Heart left ventricle (tissue), 16 donors: ENCODE results near the gene SEC11C. TPM values are rescaled to one million over a fixed set of nuclear protein-coding genes. Genes with fewer than 3 reads are reported as not detected.

Experiments used
- ATAC-seq, 4 donors: fragments of 200-7000 bp; cut with Tn5 transposase; one replicate each; pipeline ENCODE4 v1.9.1; 2020 to 2022; ENCODE audit warnings: moderate library complexity in 4 of 4, mild to moderate bottlenecking in 3 of 4, moderate number of reproducible peaks in 1 of 4
- DNase-seq, 5 donors: peaks; one replicate each; pipeline ENCODE4 v3.0.0-alpha.2; 2020
- H3K27ac ChIP-seq, 12 donors: fragments of 200-600 bp; sonication (generic) in 4 of 12; one replicate each; pipeline versions ENCODE4 v1.5.0 to v1.8.0; 2016 to 2022; ENCODE audit warnings: mild to moderate bottlenecking in 2 of 12
- H3K27me3 ChIP-seq, 9 donors: fragments of 200-600 bp; sonication (generic) in 2 of 9; one replicate each; pipeline versions ENCODE4 v1.5.1 to v1.8.0; 2016 to 2022; ENCODE audit warnings: mild to moderate bottlenecking in 3 of 9
- H3K36me3 ChIP-seq, 9 donors: fragments of 200-600 bp; sonication (generic) in 2 of 9; one replicate each; pipeline versions ENCODE4 v1.5.0 to v1.8.0; 2018 to 2022; ENCODE audit warnings: mild to moderate bottlenecking in 2 of 9
- H3K4me1 ChIP-seq, 12 donors: fragments of 200-600 bp; sonication (generic) in 4 of 12; one replicate each; pipeline versions ENCODE4 v1.5.0 to v1.8.0; 2016 to 2022; ENCODE audit warnings: mild to moderate bottlenecking in 3 of 12
- H3K4me3 ChIP-seq, 12 donors: fragments of 200-600 bp; sonication (generic) in 4 of 12; one replicate each; pipeline versions ENCODE4 v1.5.0 to v1.8.0; 2017 to 2022; ENCODE audit warnings: mild to moderate bottlenecking in 9 of 12, moderate library complexity in 4 of 12
- H3K9me3 ChIP-seq, 12 donors: fragments of 200-600 bp; sonication (generic) in 4 of 12; one replicate each; pipeline versions ENCODE4 v1.5.0 to v1.8.0; 2016 to 2022; ENCODE audit warnings: mild to moderate bottlenecking in 1 of 12
- CTCF ChIP-seq, 12 donors: fragments of 200-600 bp; sonication (generic) in 4 of 12; IDR thresholded peaks; one replicate each; pipeline versions ENCODE4 v1.5.0 to v1.8.0; 2018 to 2022; ENCODE audit warnings: antibody characterized with exemption in 12 of 12, mild to moderate bottlenecking in 5 of 12
- POLR2A ChIP-seq, 2 donors: fragments of 450-650 bp; IDR thresholded peaks; one replicate each; pipeline ENCODE4 v1.6.1; 2017; ENCODE audit warnings: antibody characterized with exemption in 2 of 2, mild to moderate bottlenecking in 2 of 2, moderate library complexity in 2 of 2
- WGBS, 4 donors: extraction: QIAGEN DNeasy Blood & Tissue Kit in 2 of 4; methylation state at CpG; one replicate each; pipeline versions ENCODE4 v1.1.5 to v1.1.7; 2013 to 2018; 5-methylcytosine and 5-hydroxymethylcytosine counted together
- intact Hi-C, 10 donors: fragments of 100-400 bp; cut with DNase I; formaldehyde crosslinking; loops; one replicate each; pipeline versions ENCODE4 v1.11.1 to v1.14.2; 2022
- polyA plus RNA-seq, 2 donors: library from polyadenylated mRNA; stranded (reverse); fragments of 200-250 nt; gene quantifications; one replicate each; pipeline ENCODE4 v1.2.3, GENCODE V29; 2013
- total RNA-seq, 9 donors: library from RNA; depleted of rRNA in 2 of 9; stranded (reverse); fragments of >200 nt in 2 of 9; fragmentation: NEBNext Ultra II Directional in 3 of 9; extraction: Animal tissue kit (Norgen Biotek cat#: 25700) in 3 of 9; gene quantifications; one replicate each; pipeline versions ENCODE4 v1.1.0 to v1.2.4, GENCODE V29; 2016 to 2023
- donor health status: ischemic (EF 13 %, LVEDD 7.1; RV severe dilation, severe dysfunction).
- donor health status: healthy with polysubstance abuse.
- donor health status: DM: no; HTN: yes; CAD: no.
- donor health status: DM: no; HTN: no; CAD: no.
- donor health status: ischemic (EF 25% LVEDD 6.9; RV normal size, moderate dysfunction).
- donor health status: ischemic (EF 25% LVEDD 5.7; RV mildly dilated, moderate dysfunction).
- donor health status: healthy.
- donor health status: DM: yes; HTN: yes; CAD: no.
- donor health status: ischemic (EF 35%, LVEDD 5.7; RV mildly dilated, moderate dysfunction).
- donor health status: nonischemic (EF 11% LVEDD 7.7; RV severe dilation, severe dysfunction).
- donor health status: DM: yes; HTN: yes; CAD: no.
- donor health status: PGD.
- donor health status: ischemic (EF 29% LVEDD 5.4; RV normal size, mild dysfunction).
- donor health status: nonischemic (EF 23%, LVEDD 6.1; RV moderate dilation, normal function).

Gene SEC11C
- total and polyA plus RNA-seq, 11 donors, result 10.2 to 73.9 (median 18.1) TPM

DNA sequence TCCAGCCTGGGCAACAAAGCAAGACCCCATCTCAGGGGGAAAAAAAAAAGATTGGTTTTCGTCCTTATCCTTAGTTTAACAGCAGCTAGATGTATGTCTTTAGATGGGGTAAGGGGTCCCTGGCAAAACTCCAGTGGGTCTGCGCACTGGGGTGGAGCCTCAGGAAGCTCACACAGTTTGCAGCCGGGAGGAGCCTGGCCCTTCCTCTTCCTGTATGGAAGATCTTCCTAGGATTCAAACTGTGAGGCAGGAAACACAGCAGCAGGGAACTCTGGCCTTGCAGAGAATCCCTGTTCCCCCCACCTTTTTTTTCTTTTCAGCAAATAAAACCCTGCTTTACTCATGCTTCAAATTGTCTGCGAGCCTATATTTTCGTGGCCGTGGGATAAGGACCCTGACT lies 67.8 kb downstream of the SEC11C start:
- no peak for DNase-seq
- ATAC-seq, result no peak
- H3K27ac ChIP-seq, result no peak overlapping the region
- H3K4me1 ChIP-seq, result no peaks in the 10 kb centered on the region
- H3K4me3 ChIP-seq, result no peak overlapping the region
- intact Hi-C loops, result no loop called here
- H3K36me3 ChIP-seq, result no peaks in the 10 kb centered on the region
- H3K9me3 ChIP-seq, result no peaks in the 10 kb centered on the region
- 58 to 68% (median 61%) methylated on average over 6 of the region's 6 CpGs for WGBS, 4 donors
- TF ChIP-seq CTCF (IDR thresholded peaks at IDR 0.05), result no peak
- TF ChIP-seq POLR2A (IDR thresholded peaks at IDR 0.05), result no peak
- peaks cover 0 to 16% (median 0%) of the 10 kb centered on the region in 9 donors for H3K27me3 ChIP-seq

Other genes with a start within 250 kb of the SEC11C start
- not detected for gene GRP, start 80.3 kb downstream of the SEC11C start, total RNA-seq
- not detected for gene GRP, start 80.3 kb downstream of the SEC11C start, polyA plus RNA-seq
- not detected for gene RAX, start 133.6 kb downstream of the SEC11C start, total RNA-seq
- gene RAX, start 133.6 kb downstream of the SEC11C start, polyA plus RNA-seq, result not detected
- not detected for gene CPLX4, start 178.8 kb downstream of the SEC11C start, total RNA-seq
- gene CPLX4, start 178.8 kb downstream of the SEC11C start, polyA plus RNA-seq, result not detected
- 10 to 100 TPM; 48.6 to 72.9 (median 66.8) TPM for gene LMAN1, start 219.4 kb downstream of the SEC11C start, total RNA-seq
- 10 to 100 TPM; 16.5 to 50.5 TPM for gene LMAN1, start 219.4 kb downstream of the SEC11C start, polyA plus RNA-seq